VCaP (cell line): Measurements from ENCODE around the gene DCDC2.
"Not testable (repeated sequence)": the region's sequence is repeated elsewhere in the genome, so short reads cannot be mapped to it uniquely, and the experiment has no call there.

Source experiments
- H3K27ac ChIP-seq: fragments of 450-650 bp; 2 replicates; pipeline ENCODE4 v1.5.1; 2017
- TF ChIP-seq, protein P1 (sequence below): fragments of 450-650 bp; conservative IDR thresholded peaks from 2 replicates; pipeline ENCODE4 v1.5.1; 2017; ENCODE audit warnings: mild to moderate bottlenecking, moderate library complexity

Gene DCDC2

DNA sequence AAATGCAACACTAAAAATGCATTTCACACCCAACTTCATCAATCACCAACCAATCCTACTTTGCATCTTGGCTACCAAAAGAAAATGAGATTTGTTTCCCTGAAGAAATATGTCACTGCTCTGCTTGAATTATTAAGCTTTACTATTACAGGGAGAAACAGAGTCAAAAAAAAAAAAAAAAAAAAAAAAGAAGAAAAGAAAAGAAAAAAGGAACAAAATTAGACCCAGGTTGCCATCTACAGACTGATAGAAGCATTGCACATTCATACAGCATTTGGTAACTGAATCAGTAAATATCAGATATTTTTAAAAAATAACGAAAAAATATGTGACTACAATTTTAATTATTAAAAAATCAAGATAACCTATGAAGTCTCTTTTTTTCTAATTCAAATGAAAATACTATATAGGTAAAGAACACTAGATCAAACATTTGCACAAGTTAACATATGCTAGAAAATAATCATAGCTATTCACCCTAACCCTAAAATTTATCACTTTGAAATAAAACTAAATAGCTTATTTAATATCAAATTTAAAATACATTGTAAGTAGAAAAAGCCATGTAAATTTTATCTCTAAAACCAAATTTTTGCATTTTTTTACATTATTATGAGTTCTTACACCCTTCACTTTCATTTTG, 83.3 kb downstream of the DCDC2 start:
- H3K27ac ChIP-seq = no peak overlapping the region
- TF ChIP-seq, protein P1, sequence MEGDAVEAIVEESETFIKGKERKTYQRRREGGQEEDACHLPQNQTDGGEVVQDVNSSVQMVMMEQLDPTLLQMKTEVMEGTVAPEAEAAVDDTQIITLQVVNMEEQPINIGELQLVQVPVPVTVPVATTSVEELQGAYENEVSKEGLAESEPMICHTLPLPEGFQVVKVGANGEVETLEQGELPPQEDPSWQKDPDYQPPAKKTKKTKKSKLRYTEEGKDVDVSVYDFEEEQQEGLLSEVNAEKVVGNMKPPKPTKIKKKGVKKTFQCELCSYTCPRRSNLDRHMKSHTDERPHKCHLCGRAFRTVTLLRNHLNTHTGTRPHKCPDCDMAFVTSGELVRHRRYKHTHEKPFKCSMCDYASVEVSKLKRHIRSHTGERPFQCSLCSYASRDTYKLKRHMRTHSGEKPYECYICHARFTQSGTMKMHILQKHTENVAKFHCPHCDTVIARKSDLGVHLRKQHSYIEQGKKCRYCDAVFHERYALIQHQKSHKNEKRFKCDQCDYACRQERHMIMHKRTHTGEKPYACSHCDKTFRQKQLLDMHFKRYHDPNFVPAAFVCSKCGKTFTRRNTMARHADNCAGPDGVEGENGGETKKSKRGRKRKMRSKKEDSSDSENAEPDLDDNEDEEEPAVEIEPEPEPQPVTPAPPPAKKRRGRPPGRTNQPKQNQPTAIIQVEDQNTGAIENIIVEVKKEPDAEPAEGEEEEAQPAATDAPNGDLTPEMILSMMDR = peak; percentile 80

DNA sequence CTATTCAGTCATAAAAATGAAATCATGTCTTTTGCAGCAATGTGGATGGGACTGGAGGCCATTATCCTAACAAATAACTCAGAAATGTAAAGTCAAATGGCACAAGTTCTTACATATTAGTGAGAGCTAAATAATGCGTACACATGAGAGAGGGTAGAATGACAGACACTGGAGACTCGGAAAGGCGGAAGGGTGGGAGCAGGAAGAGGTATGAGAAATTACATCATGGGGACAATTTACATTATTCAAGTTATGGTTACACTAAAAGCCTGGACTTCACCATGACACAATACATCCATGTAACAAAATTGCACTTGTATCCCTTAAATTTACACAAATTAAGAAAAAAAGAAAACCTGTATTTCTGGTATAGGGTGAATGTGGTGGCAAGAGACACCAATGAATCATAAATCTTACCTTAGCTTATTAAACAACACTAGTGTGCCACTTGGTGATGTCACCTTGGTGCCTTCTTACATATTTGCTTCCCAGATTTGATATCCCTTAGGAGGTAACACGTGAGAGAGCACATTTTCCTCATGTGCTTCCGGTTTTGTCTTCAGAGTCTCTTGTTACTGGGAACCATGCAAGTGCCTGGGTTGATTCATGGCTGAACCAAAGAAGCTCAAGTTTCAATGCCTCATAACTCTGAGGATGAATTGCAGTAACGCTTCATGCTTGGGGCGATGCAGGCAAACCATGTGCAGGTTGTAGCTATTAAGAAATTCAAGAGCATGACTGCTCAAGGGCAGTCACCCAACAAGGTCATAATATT, 84.6 kb downstream of the DCDC2 start:
- no peak overlapping the region for H3K27ac ChIP-seq
- TF ChIP-seq, protein P1 = no peak

DNA sequence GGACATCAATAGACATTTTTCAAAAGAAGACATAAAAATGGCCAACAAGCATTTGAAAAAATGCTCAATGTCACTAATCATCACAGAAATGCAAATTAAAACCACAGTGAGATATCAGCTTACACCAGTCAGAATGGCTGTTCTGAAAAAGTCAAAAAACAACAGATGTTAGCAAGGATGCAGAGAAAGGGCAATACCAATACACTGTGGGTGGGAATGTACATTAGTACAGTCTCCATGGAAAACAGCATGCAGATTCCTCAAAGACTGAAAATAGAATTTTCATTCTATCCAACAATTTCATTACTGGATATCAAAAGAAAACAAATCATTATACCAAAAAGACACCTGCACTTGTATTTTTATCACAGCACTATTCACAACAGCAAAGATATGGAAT, 85.3 kb downstream of the DCDC2 start:
- TF ChIP-seq, protein P1 = no peak
- no peak overlapping the region for H3K27ac ChIP-seq

DNA sequence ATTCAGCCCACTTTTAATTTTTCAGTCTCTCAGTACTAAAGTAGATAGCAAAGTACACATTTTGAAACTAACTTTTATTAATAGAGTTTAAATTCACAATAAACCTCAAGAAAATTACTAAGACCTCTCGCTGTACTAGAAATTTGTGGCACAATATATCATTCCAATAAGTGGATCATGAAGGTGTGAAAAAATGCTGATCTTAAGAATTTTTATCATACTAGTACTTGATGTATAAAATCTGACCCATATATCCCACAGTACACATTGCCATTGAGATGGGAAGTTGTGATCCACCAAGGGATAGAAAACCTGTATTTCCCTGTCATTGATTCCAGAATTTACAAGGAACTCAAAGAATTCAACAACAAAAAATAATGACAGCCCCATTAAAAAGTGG, 85.7 kb downstream of the DCDC2 start:
- TF ChIP-seq, protein P1 = no peak
- H3K27ac ChIP-seq = no peak overlapping the region

DNA sequence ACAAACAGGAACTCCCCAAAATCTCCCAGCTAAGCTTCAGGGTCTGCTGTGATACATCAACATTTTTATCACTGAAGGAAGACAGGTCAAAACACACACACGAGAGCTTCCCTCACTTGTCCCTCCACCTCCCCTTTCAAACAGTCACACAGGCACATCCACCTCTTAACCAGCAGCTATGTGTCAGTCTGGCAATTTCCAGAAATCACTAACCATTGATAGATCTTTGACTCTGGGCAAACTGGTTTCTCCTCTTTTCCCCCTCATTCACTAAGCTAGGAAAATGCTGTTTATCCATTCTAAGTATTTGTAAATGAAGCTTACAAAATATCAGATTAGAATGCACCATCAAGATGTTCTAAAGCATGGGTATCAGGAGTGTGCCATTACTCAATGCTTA, 87.8 kb downstream of the DCDC2 start:
- TF ChIP-seq, protein P1 = no peak
- H3K27ac ChIP-seq = no peak overlapping the region

DNA sequence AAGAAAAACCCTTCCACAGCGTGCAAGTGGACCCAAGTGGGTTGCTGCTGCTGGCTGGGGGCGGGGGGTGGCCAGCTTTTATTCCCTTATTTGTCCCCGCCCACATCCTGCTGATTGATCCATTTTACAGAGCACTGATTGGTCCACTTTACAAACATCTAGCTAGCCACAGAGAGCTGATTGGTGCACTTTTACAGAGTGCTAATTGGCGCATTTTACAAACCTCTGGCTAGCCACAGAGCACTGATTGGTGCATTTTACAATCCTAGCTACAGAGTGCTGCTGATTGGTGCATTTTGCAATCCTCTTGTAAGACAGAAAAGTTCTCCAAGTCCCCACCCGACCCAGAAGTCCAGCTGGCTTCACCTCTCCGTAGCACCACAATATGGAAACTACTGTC, 99.6 kb downstream of the DCDC2 start:
- H3K27ac ChIP-seq = not testable (repeated sequence)

DNA sequence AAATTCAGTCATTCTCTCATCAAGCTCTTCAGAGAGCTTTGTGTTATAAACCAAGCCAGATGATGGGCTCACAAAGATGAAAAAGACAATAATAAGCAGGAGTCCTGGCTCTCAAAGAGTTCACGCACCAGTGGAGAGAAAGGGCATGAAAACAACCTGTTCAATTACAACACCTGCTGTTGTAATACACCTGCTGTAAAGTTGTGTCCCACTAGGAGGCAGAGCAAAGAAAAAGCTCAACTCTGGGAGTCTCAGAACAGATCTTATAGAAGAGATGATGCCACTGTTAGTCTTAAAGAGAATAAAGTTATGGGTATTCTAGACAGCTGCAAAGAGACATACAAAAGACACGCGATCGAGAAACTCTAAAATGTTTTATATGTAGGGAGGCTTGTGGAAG, 100.6 kb downstream of the DCDC2 start:
- TF ChIP-seq, protein P1 = no peak; the same call in 1 of the 2 replicates
- no peak overlapping the region for H3K27ac ChIP-seq

DNA sequence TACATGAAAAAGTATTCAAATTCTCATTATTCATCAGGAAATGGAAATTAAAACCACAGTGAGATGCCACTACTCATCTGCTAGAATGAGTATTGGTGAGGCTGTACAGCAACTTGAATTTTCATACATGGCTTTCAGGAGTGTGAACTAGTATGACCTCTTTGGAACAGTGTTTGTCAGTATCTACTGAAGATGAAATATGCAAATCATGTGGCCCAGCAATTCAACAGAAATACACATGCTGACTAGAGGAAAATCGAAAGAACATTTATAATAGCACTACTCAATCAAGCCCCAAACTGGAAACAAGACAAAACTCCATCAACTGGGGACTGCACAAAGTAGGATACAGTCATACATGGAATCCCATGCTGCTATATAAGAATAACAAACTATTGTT, 102.2 kb downstream of the DCDC2 start:
- TF ChIP-seq, protein P1 = no peak
- no peak overlapping the region for H3K27ac ChIP-seq
